SU-DHL-6 (cell line): ENCODE results near the gene CORO1C.
"Not testable (repeated sequence)": the region's sequence is repeated elsewhere in the genome, so short reads cannot be mapped to it uniquely, and the experiment has no call there.

ENCODE experiments used
- CTCF ChIP-seq: fragments of 200-600 bp; sonication (generic); IDR thresholded peaks from one replicate; pipeline ENCODE4 v1.5.1; 2017; ENCODE audit warnings: antibody characterized with exemption, mild to moderate bottlenecking, low read length, moderate library complexity; ENCODE audit not compliant: insufficient read depth, poor library complexity, severe bottlenecking
- EZH2phosphoT487 ChIP-seq: fragments of 200-600 bp; sonication (generic), shearing (Covaris generic); conservative IDR thresholded peaks from 2 replicates; pipeline ENCODE4 v1.6.1; 2018; ENCODE audit warnings: mild to moderate bottlenecking, antibody characterized with exemption, low read length, moderate library complexity, mixed read lengths

GRCh38 chr12:108658115-108658514 lies 73.2 kb downstream of the CORO1C start:
- TF ChIP-seq CTCF, EZH2phosphoT487: not testable (repeated sequence)
